AG10803 (cell line): Measurements from ENCODE around the gene PPM1A.

Experiments
- DNase-seq: peaks from one replicate; pipeline ENCODE4 v3.0.0; 2010; ENCODE audit warnings: low read depth
- H3K4me3 ChIP-seq: 2 replicates; pipeline ENCODE4 v1.5.1; 2011; ENCODE audit warnings: mild to moderate bottlenecking, low read length, control low read depth
- CTCF ChIP-seq: conservative IDR thresholded peaks from 2 replicates; pipeline ENCODE4 v1.5.1; 2011; ENCODE audit warnings: mild to moderate bottlenecking, low read length, control low read depth, inconsistent platforms

Gene PPM1A

DNA sequence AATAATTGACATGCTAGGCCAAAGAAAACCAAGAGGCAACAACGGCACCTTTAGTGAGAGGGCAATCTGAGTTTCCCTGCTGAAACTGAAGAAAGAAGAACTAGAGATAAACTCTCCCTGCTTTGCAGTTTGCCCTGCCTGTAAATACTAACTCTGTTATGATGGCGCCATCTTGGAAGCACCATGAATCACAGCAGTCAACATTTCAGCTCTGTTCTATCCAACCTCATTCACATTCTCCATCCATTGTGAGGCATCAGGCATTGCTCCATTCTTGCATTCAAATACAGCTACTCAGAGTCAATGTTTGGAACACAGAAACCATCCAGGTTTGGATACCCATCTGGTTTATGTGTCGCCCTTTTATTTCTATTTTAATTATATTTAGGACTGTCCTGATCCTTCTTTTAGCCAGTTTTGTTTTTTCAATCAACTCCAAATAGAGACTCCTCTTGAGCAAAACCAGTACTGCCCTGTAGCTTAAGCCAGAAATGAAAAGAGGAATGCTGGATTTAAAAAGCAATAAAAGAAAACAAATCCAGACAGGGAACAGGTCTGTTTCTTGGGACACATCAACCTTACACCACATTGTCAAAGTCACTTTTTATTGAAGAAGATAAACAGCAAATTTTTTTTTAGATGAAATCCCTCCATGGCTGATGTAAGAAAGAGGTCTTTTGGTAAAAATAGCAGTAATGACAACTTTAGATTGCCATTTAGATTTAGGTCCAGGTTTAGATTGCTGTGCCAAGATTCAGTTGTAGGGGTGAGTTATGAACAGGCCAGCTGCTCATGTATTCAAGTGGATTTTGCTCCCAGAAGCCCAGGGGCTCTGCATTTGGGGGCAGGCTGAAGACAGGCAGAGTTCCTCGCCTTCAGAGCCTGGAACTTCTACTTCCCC lies 33.3 kb upstream of the PPM1A start:
- no peak for TF ChIP-seq CTCF
- no peak for DNase-seq
- H3K4me3 ChIP-seq, result no peak overlapping the region

DNA sequence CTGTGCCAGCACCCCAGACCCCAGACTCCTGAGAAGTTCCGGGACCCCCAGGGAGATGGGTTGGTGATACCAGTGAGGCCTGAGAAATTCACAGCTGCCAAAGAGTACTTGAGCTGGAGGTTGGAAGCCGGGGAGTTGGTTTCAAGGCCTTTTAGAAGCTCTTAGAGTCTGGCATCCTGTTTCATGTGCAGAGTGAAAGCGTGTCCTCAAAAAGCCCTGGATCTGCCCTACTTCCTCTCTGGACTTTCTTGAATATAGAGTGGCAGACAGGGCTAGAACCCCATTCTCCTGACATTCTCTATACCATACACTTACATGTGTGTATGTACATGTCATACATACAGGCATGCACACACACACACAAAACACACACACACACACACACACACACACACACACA lies 31.3 kb upstream of the PPM1A start:
- TF ChIP-seq CTCF, result no peak
- DNase-seq, result no peak
- H3K4me3 ChIP-seq, result no peak overlapping the region

DNA sequence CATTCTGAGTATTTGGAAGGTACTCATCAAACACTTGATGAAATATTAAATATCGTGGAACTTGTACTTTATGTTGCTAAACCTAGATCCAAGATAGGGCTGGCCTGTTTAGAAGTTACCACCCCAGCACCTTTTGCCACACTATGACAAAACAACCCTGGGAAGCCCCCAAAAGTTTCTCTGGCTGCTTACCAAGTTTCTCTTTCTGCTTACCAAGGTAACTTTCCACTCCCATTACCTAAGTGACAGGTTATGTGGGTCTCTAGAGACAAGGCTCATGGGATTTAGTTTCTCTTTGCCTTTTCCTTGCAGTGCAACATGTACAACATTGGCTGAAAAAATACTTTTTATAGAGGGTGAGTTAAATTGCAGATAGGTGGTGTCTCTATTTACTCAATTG lies 28.9 kb upstream of the PPM1A start:
- DNase-seq, result no peak
- no peak for TF ChIP-seq CTCF

DNA sequence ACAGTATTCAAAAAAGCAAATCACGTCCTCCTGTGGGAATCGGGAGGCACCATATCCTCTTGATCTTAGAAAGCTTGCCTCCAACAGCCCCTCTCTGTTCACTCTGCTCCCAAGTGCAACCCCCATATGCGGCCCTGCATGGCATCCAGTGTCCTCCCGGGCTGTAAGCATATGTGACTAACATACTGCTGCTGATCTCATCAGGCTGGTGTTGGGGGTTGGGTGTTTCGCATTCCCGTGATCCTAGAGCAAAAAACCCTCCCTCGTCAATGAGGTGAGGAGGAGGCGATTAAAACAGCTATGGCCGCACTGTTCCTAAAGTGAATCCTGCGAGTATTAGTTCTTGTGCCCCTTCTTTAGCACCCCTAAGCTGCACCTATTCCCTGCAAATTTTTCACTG lies 28.1 kb upstream of the PPM1A start:
- no peak overlapping the region for H3K4me3 ChIP-seq
- TF ChIP-seq CTCF, result no peak
- no peak for DNase-seq

More for the DNA sequence above, 28.9 kb upstream of the PPM1A start:
- no peak overlapping the region for H3K4me3 ChIP-seq

DNA sequence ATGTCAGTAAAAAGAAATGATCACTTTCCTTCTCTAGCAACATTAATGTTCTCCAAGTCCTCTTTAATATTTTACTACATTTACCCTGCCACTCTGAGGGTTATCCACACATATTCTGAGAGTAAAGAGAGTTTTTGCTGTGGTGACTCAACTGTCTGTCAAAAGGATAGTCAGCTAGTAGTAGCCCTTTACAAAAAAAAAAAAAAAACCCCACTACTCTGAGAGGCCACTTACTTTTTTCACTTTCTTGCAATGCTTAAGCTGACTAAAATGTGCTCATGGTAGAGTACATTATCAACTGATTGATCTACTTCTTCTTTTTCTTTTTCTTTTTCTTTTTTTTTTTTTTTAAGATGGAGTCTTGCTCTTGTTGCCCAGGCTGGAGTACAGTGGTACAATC lies 27.6 kb upstream of the PPM1A start:
- H3K4me3 ChIP-seq, result no peak overlapping the region
- DNase-seq, result no peak
- TF ChIP-seq CTCF, result no peak

DNA sequence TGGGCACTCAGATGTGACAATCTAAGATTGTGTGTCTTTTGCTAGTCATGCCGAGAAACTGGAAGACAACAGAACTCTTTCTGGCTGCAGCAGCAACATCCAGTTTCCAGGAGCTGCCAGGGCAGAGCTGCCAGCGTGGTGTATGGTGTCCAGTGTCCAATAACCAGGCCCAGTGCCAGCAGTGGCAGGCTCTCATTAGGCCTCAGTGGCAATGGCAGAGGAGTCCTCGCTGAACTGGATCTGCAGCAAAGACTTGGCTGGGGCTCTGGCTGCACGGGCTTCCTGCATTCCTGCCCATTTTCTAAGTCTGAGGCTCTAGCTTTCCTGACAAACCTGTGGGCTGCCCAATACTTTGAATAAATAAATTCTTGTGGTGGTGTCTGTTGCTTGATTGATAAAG lies 26.2 kb upstream of the PPM1A start:
- H3K4me3 ChIP-seq, result no peak overlapping the region
- no peak for DNase-seq
- no peak for TF ChIP-seq CTCF

DNA sequence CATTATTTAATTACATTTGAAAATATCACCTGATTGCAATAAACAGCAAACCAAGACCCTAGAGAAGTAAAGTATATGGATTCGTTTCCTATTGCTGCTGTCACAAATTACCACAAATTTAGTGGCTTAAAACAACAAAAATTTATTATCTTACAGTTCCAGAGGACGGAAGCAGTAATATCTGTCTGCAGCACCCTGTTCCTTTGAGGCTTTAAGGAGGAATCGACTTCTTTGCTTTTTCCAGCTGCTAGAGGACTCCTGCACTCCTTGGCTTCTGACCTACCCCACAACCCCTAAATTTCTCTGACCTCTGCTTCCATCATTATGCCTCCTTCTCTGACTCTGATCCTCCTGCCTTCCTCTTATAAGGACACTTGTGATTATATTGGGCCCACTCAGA lies 23.8 kb upstream of the PPM1A start:
- no peak for TF ChIP-seq CTCF
- H3K4me3 ChIP-seq, result no peak overlapping the region
- DNase-seq, result no peak
